WTC11 (cell line): ENCODE measurements around the gene TASP1. TPM values are rescaled to one million over a fixed set of nuclear protein-coding genes. Genes with fewer than 3 reads are reported as not detected.

ENCODE experiments used
- ATAC-seq: fragments of 200-7000 bp; cut with Tn5 transposase; 2 replicates; pipeline ENCODE4 v1.10.0; 2021; ENCODE audit warnings: mild to moderate bottlenecking, moderate library complexity
- CTCF ChIA-PET: fragments of 300-600 bp; sonication (Branson Sonifier 250); formaldehyde crosslinking; loops from one replicate; lab custom pipeline; 2021; ENCODE audit warnings: antibody characterized with exemption; lab: Charles Lee
- POLR2A ChIA-PET: fragments of 350-600 bp; sonication (Branson Sonifier 250); formaldehyde crosslinking; loops from one replicate; lab custom pipeline; 2021; ENCODE audit warnings: antibody characterized with exemption; lab: Charles Lee
- DNase-seq: peaks from one replicate; pipeline ENCODE4 v3.0.0; 2021; ENCODE audit warnings: low spot score
- H3K27ac Mint-ChIP-seq: 2 replicates; pipeline ENCODE4 v1.8.0; 2021; ENCODE audit warnings: mixed read lengths
- H3K27me3 Mint-ChIP-seq: 2 replicates; pipeline ENCODE4 v1.8.0; 2021; ENCODE audit warnings: low read depth, mild to moderate bottlenecking, moderate library complexity, mixed read lengths
- H3K36me3 Mint-ChIP-seq: 2 replicates; pipeline ENCODE4 v1.8.0; 2021; ENCODE audit warnings: mixed read lengths
- H3K4me1 Mint-ChIP-seq: 2 replicates; pipeline ENCODE4 v1.8.0; 2022; ENCODE audit warnings: mixed read lengths
- H3K4me3 Mint-ChIP-seq: 2 replicates; pipeline ENCODE4 v1.8.0; 2021; ENCODE audit warnings: mild to moderate bottlenecking, moderate library complexity, mixed read lengths
- H3K9me3 Mint-ChIP-seq: 2 replicates; pipeline ENCODE4 v1.8.0; 2021; ENCODE audit warnings: mixed read lengths
- AR ChIP-seq: fragments of 250-450 bp; sonication (Bioruptor Pico); IDR thresholded peaks from 2 replicates; pipeline ENCODE4 v1.9.0; 2021; ENCODE audit warnings: mild to moderate bottlenecking
- ATF1 ChIP-seq: sonication (generic); formaldehyde crosslinking; IDR thresholded peaks from 2 replicates; pipeline ENCODE4 v1.8.1; 2023; ENCODE audit warnings: mild to moderate bottlenecking, moderate library complexity, missing genetic modification reagents
- CREM ChIP-seq: sonication (generic); formaldehyde crosslinking; IDR thresholded peaks from 2 replicates; pipeline ENCODE4 v1.8.1; 2022; ENCODE audit warnings: mild to moderate bottlenecking, missing genetic modification reagents, moderate library complexity
- FOXK1 ChIP-seq: sonication (generic); formaldehyde crosslinking; IDR thresholded peaks from 2 replicates; pipeline ENCODE4 v1.8.0; 2022; ENCODE audit warnings: mild to moderate bottlenecking, moderate library complexity, missing genetic modification reagents
- HMGA2 ChIP-seq: fragments of 250-450 bp; sonication (Bioruptor Pico); IDR thresholded peaks from 2 replicates; pipeline ENCODE4 v1.4.0; 2021; ENCODE audit warnings: mild to moderate bottlenecking, moderate library complexity
- JUN ChIP-seq: sonication (generic); formaldehyde crosslinking; IDR thresholded peaks from 2 replicates; pipeline ENCODE4 v1.8.0; 2023; ENCODE audit warnings: mild to moderate bottlenecking, missing genetic modification reagents
- KAT7 ChIP-seq: sonication (generic); formaldehyde crosslinking; IDR thresholded peaks from 2 replicates; pipeline ENCODE4 v1.8.1; 2023; ENCODE audit warnings: missing genetic modification reagents, mild to moderate bottlenecking, borderline replicate concordance
- MXD4 ChIP-seq: fragments of 250-450 bp; sonication (Bioruptor Pico); IDR thresholded peaks from 2 replicates; pipeline ENCODE4 v1.8.0; 2021; ENCODE audit warnings: mild to moderate bottlenecking, moderate library complexity, borderline replicate concordance
- MYBL2 ChIP-seq: sonication (generic); formaldehyde crosslinking; IDR thresholded peaks from 2 replicates; pipeline ENCODE4 v1.8.1; 2023; ENCODE audit warnings: mild to moderate bottlenecking, moderate library complexity, missing genetic modification reagents
- NFATC4 ChIP-seq: fragments of 250-450 bp; sonication (Bioruptor Pico); IDR thresholded peaks from 2 replicates; pipeline ENCODE4 v1.9.0; 2021; ENCODE audit warnings: mild to moderate bottlenecking
- NFYB ChIP-seq: sonication (generic); formaldehyde crosslinking; conservative IDR thresholded peaks from 2 replicates; pipeline ENCODE4 v1.8.0; 2022; ENCODE audit warnings: low read depth, missing genetic modification reagents
- PREB ChIP-seq: sonication (generic); formaldehyde crosslinking; IDR thresholded peaks from 2 replicates; pipeline ENCODE4 v1.8.1; 2022; ENCODE audit warnings: mild to moderate bottlenecking, missing genetic modification reagents, moderate library complexity, borderline replicate concordance
- RORB ChIP-seq: fragments of 250-450 bp; sonication (Bioruptor Pico); IDR thresholded peaks from 2 replicates; pipeline ENCODE4 v1.9.0; 2021; ENCODE audit warnings: mild to moderate bottlenecking
- SMAD3 ChIP-seq: sonication (generic); formaldehyde crosslinking; IDR thresholded peaks from 2 replicates; pipeline ENCODE4 v1.8.0; 2022; ENCODE audit warnings: missing genetic modification reagents, mild to moderate bottlenecking, borderline replicate concordance
- SMAD4 ChIP-seq: sonication (generic); formaldehyde crosslinking; IDR thresholded peaks from 2 replicates; pipeline ENCODE4 v1.8.0; 2022; ENCODE audit warnings: mild to moderate bottlenecking, missing genetic modification reagents
- SOX15 ChIP-seq: fragments of 250-450 bp; sonication (Bioruptor Pico); IDR thresholded peaks from 2 replicates; pipeline ENCODE4 v1.9.0; 2021; ENCODE audit warnings: mild to moderate bottlenecking
- TCF7 ChIP-seq: sonication (generic); formaldehyde crosslinking; IDR thresholded peaks from 2 replicates; pipeline ENCODE4 v1.8.0; 2022; ENCODE audit warnings: mild to moderate bottlenecking, low read depth, missing genetic modification reagents, moderate library complexity
- TP53 ChIP-seq: sonication (generic); formaldehyde crosslinking; IDR thresholded peaks from 2 replicates; pipeline ENCODE4 v1.8.1; 2023; ENCODE audit warnings: mild to moderate bottlenecking, missing genetic modification reagents
- USF2 ChIP-seq: sonication (generic); formaldehyde crosslinking; IDR thresholded peaks from 2 replicates; pipeline ENCODE4 v1.8.1; 2023; ENCODE audit warnings: mild to moderate bottlenecking, missing genetic modification reagents, moderate library complexity
- ZNF121 ChIP-seq: sonication (generic); formaldehyde crosslinking; IDR thresholded peaks from 2 replicates; pipeline ENCODE4 v1.8.0; 2023; ENCODE audit warnings: missing genetic modification reagents
- ZNF138 ChIP-seq: sonication (generic); formaldehyde crosslinking; conservative IDR thresholded peaks from 2 replicates; pipeline ENCODE4 v1.8.1; 2022; ENCODE audit warnings: mild to moderate bottlenecking, moderate library complexity, missing genetic modification reagents
- ZNF263 ChIP-seq: sonication (generic); formaldehyde crosslinking; IDR thresholded peaks from 2 replicates; pipeline ENCODE4 v1.8.1; 2022; ENCODE audit warnings: low read depth, mild to moderate bottlenecking, moderate library complexity, missing genetic modification reagents
- ZNF396 ChIP-seq: fragments of 250-450 bp; sonication (Bioruptor Pico); IDR thresholded peaks from 2 replicates; pipeline ENCODE4 v1.8.0; 2021; ENCODE audit warnings: mild to moderate bottlenecking, moderate library complexity, borderline replicate concordance
- total RNA-seq: library from RNA; stranded (reverse); gene quantifications from 3 replicates; pipeline ENCODE4 v1.2.3, GENCODE V29; 2021
- TF ChIP-seq, protein P1 (sequence below): sonication (generic); formaldehyde crosslinking; IDR thresholded peaks from 2 replicates; pipeline ENCODE4 v1.8.1; 2022; ENCODE audit warnings: missing genetic modification reagents, borderline replicate concordance
- TF ChIP-seq, protein P2 (sequence below): fragments of 250-450 bp; sonication (Bioruptor Pico); IDR thresholded peaks from 2 replicates; pipeline ENCODE4 v1.9.0; 2021; ENCODE audit warnings: moderate library complexity, mild to moderate bottlenecking, inconsistent platforms, borderline replicate concordance

Gene TASP1
- total RNA-seq, 1 experiment from 2014 or later = 12.4 TPM

DNA sequence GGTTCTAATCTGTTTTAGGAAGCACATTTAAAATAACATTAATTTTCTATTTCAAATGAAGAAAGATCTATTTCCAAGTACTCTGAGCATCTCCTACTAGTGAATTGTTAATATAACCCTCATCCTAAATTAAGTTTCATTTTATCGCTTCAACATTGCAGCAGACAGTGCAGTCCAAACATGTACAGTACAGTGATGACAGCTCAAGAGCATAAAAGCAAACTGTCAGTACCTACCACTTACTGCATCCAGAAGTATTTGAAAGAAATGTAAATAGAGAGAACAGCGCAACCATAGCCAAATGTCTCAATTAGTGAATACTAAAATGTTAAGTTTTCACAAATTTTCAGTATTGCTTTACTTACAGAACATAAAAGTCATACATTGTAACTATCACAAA, 238.3 kb downstream of the TASP1 start (continued):
- TF ChIP-seq, protein P1, sequence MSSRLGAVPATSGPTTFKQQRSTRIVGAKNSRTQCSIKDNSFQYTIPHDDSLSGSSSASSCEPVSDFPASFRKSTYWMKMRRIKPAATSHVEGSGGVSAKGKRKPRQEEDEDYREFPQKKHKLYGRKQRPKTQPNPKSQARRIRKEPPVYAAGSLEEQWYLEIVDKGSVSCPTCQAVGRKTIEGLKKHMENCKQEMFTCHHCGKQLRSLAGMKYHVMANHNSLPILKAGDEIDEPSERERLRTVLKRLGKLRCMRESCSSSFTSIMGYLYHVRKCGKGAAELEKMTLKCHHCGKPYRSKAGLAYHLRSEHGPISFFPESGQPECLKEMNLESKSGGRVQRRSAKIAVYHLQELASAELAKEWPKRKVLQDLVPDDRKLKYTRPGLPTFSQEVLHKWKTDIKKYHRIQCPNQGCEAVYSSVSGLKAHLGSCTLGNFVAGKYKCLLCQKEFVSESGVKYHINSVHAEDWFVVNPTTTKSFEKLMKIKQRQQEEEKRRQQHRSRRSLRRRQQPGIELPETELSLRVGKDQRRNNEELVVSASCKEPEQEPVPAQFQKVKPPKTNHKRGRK (CRISPR knock-in tag) = no peak
- TF ChIP-seq FOXK1 (CRISPR knock-in tag) (no peak), ATF1 (CRISPR knock-in tag) (no peak), HMGA2 (CRISPR knock-in tag) (no peak), SMAD4 (CRISPR knock-in tag) (no peak)

- Mint-ChIP-seq H3K9me3 (peaks cover 11% of the 10 kb centered on the region), H3K4me3 (no peak overlapping the region), H3K36me3 (peaks cover 9% of the 10 kb centered on the region; the same call in 1 of the 2 replicates), H3K27ac (peak overlapping the region; percentile 4; the same call in 1 of the 2 replicates), H3K4me1 (peaks cover 24% of the 10 kb centered on the region), H3K27me3 (no peaks in the 10 kb centered on the region)
- CTCF ChIA-PET = no interaction called here
- no peak for TF ChIP-seq CREM (CRISPR knock-in tag)
- TF ChIP-seq ZNF263 (CRISPR knock-in tag) = no peak
- TF ChIP-seq, protein P2, sequence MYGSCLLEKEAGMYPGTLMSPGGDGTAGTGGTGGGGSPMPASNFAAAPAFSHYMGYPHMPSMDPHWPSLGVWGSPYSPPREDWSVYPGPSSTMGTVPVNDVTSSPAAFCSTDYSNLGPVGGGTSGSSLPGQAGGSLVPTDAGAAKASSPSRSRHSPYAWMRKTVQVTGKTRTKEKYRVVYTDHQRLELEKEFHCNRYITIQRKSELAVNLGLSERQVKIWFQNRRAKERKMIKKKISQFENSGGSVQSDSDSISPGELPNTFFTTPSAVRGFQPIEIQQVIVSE (CRISPR knock-in tag) = no peak
- no peak for TF ChIP-seq JUN (CRISPR knock-in tag)
- no peak for TF ChIP-seq PREB
- no peak for TF ChIP-seq ZNF396 (CRISPR knock-in tag)
- TF ChIP-seq USF2 = no peak
- TF ChIP-seq NFYB = no peak
- TF ChIP-seq ZNF138 (CRISPR knock-in tag) = no peak
- no peak for TF ChIP-seq SMAD3 (CRISPR knock-in tag)
- no peak for TF ChIP-seq TCF7 (CRISPR knock-in tag)
- TF ChIP-seq KAT7 (CRISPR knock-in tag) = no peak
- TF ChIP-seq RORB (CRISPR knock-in tag) = no peak
- no peak for TF ChIP-seq MYBL2 (CRISPR knock-in tag)
- no peak for TF ChIP-seq MXD4 (CRISPR knock-in tag)
- TF ChIP-seq ZNF121 (CRISPR knock-in tag) = no peak
- TF ChIP-seq TP53 = no peak
- TF ChIP-seq SOX15 = no peak
- TF ChIP-seq AR (CRISPR knock-in tag) = no peak
- no peak for TF ChIP-seq NFATC4 (CRISPR knock-in tag)
- no peak for DNase-seq
- POLR2A ChIA-PET = no interaction called here
- no peak for ATAC-seq
These were observed 241.4 kb downstream of the TASP1 start for GRCh38 chr20:13397300-13397724.
